ENCODE results near the gene YAE1.

- no peak for TF ChIP-seq CTCF (IDR thresholded peaks at IDR 0.05)
- no peak for TF ChIP-seq POLR2A (IDR thresholded peaks at IDR 0.05)
These were observed 49.3 kb downstream of the YAE1 start for GRCh38 chr7:39615350-39615975.
